Stimulated activated CD4-positive, alpha-beta T cell treated with anti-CD3 and anti-CD28 coated beads, Interleukin-1b, Interleukin-23, amount 100 ng/mL, for 24 hours (primary cell): ENCODE data around the gene MATN1.
A peak's percentile ranks its signal among the peaks of the same experiment; 100 is the strongest.
"Not testable (repeated sequence)": the region's sequence is repeated elsewhere in the genome, so short reads cannot be mapped to it uniquely, and the experiment has no call there.

Experiments used
- DNase-seq, 4 experiments: peaks; one replicate each; pipeline ENCODE4 v3.0.0-alpha.2; 2020; ENCODE audit warnings: low read depth in 4 of 4, low spot score in 1 of 4

MATN1 gene

GRCh38 chr1:30723331-30723755, at the start of gene MATN1:
Gene MATN1 (minus strand): TSS chr1:30723585. CDS start chr1:30723551, 34 bp downstream.
- DNase-seq: no peak

- DNase-seq: no peak
Measured at GRCh38 chr1:30771005-30771404, 47.6 kb upstream of the MATN1 start.

GRCh38 chr1:30770150-30770549, 46.8 kb upstream of the MATN1 start:
- no peak for DNase-seq

GRCh38 chr1:30768830-30769718, 45.7 kb upstream of the MATN1 start:
- no peak for DNase-seq

GRCh38 chr1:30768159-30768829, 44.9 kb upstream of the MATN1 start:
- no peak for DNase-seq

- not testable (repeated sequence) for DNase-seq
Measured at GRCh38 chr1:30766948-30767347, 43.6 kb upstream of the MATN1 start.

GRCh38 chr1:30765556-30766434, 42.4 kb upstream of the MATN1 start:
- DNase-seq: no peak

- no peak for DNase-seq
Measured at GRCh38 chr1:30764939-30765555, 41.7 kb upstream of the MATN1 start.

GRCh38 chr1:30764396-30764795, 41.0 kb upstream of the MATN1 start:
- no peak for DNase-seq

- DNase-seq: no peak
Measured at GRCh38 chr1:30763651-30764248, 40.4 kb upstream of the MATN1 start.

GRCh38 chr1:30762930-30763650, 39.7 kb upstream of the MATN1 start:
- DNase-seq: no peak

- no peak for DNase-seq
Measured at GRCh38 chr1:30762152-30762929, 39.0 kb upstream of the MATN1 start.

- DNase-seq: no peak
Measured at GRCh38 chr1:30761381-30762151, 38.2 kb upstream of the MATN1 start.

- no peak for DNase-seq
Measured at GRCh38 chr1:30760596-30761324, 37.4 kb upstream of the MATN1 start.

- DNase-seq: peak in 1 of 4 experiments; percentile 49
Measured at GRCh38 chr1:30759718-30760281, 36.4 kb upstream of the MATN1 start.

- DNase-seq: no peak
Measured at GRCh38 chr1:30758785-30759380, 35.5 kb upstream of the MATN1 start.

- no peak for DNase-seq
Measured at GRCh38 chr1:30758121-30758688, 34.8 kb upstream of the MATN1 start.
